ENCODE results near the gene ALKBH3. TPM values are rescaled to one million over a fixed set of nuclear protein-coding genes. Genes with fewer than 3 reads are reported as not detected.

ALKBH3 gene
- total and polyA plus RNA-seq, 2 of the 13 experiments (the other 11 are each of a cell fraction or from before 2014, with no cell fraction given): 17.8 to 36.1 TPM

DNA sequence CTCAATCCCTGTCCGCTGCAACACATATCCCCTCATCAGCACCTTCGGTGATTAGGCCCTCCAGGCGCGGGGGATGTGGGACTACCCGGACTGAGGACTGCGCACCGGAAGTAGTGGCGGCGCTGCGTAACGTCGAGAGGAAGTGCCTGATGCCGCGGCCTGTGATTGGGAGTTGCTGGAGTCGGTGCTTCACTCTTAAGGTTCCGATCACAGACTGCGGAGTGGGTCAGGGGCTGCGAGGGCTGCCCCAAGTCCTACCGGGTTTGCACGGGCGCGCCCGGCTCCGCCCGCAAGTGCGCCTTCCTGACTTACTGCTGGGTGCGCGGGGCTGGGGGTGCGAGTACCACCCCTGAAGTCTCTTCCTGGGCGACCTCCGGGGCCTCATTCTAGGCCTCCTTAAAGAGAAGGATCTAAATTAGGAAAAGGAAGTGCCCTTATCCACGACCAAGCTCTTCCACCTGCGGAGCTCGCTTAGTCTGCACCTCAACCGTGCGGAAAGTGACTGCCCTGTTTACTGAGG, at the start of gene ALKBH3 (continued):
- TF ChIP-seq, protein P1, sequence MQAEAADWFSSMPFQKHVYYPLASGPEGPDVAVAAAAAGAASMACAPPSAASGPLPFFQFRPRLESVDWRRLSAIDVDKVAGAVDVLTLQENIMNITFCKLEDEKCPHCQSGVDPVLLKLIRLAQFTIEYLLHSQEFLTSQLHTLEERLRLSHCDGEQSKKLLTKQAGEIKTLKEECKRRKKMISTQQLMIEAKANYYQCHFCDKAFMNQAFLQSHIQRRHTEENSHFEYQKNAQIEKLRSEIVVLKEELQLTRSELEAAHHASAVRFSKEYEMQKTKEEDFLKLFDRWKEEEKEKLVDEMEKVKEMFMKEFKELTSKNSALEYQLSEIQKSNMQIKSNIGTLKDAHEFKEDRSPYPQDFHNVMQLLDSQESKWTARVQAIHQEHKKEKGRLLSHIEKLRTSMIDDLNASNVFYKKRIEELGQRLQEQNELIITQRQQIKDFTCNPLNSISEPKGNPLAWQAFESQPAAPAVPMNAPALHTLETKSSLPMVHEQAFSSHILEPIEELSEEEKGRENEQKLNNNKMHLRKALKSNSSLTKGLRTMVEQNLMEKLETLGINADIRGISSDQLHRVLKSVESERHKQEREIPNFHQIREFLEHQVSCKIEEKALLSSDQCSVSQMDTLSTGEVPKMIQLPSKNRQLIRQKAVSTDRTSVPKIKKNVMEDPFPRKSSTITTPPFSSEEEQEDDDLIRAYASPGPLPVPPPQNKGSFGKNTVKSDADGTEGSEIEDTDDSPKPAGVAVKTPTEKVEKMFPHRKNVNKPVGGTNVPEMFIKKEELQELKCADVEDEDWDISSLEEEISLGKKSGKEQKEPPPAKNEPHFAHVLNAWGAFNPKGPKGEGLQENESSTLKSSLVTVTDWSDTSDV (CRISPR knock-in tag; IDR thresholded peaks at IDR 0.05): no peak
- TF ChIP-seq PTBP1 (IDR thresholded peaks at IDR 0.05; ENCODE audit: low read depth, low read length, poor library complexity, severe bottlenecking): peak; percentile 32
- peak; percentile 99 for TF ChIP-seq KAT8 (CRISPR knock-in tag; IDR thresholded peaks at IDR 0.05)
- TF ChIP-seq MTERF4 (CRISPR knock-in tag; IDR thresholded peaks at IDR 0.05): no peak
- TF ChIP-seq KLF6 (CRISPR knock-in tag; IDR thresholded peaks at IDR 0.05): 0 out of 2 replicates have a peak, but pooled peaks have one; percentile 43
- TF ChIP-seq, protein P2, sequence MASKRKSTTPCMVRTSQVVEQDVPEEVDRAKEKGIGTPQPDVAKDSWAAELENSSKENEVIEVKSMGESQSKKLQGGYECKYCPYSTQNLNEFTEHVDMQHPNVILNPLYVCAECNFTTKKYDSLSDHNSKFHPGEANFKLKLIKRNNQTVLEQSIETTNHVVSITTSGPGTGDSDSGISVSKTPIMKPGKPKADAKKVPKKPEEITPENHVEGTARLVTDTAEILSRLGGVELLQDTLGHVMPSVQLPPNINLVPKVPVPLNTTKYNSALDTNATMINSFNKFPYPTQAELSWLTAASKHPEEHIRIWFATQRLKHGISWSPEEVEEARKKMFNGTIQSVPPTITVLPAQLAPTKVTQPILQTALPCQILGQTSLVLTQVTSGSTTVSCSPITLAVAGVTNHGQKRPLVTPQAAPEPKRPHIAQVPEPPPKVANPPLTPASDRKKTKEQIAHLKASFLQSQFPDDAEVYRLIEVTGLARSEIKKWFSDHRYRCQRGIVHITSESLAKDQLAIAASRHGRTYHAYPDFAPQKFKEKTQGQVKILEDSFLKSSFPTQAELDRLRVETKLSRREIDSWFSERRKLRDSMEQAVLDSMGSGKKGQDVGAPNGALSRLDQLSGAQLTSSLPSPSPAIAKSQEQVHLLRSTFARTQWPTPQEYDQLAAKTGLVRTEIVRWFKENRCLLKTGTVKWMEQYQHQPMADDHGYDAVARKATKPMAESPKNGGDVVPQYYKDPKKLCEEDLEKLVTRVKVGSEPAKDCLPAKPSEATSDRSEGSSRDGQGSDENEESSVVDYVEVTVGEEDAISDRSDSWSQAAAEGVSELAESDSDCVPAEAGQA (IDR thresholded peaks at IDR 0.05; ENCODE audit: low read depth): peak; percentile 95
- TF ChIP-seq, protein P2 (CRISPR knock-in tag; IDR thresholded peaks at IDR 0.05; ENCODE audit: borderline replicate concordance): no peak
- peak; percentile 55; the same call in 1 of the 2 replicates for TF ChIP-seq NFKB2 (CRISPR knock-in tag; IDR thresholded peaks at IDR 0.05; ENCODE audit: borderline replicate concordance)
- TF ChIP-seq AHDC1 (CRISPR knock-in tag; IDR thresholded peaks at IDR 0.05; ENCODE audit: borderline replicate concordance): 0 out of 2 replicates have a peak, but pooled peaks have one; percentile 42
- TF ChIP-seq ZNF550 (CRISPR knock-in tag; IDR thresholded peaks at IDR 0.05; ENCODE audit: borderline replicate concordance): peak; percentile 80; the same call in 1 of the 2 replicates
- TF ChIP-seq, protein P3, sequence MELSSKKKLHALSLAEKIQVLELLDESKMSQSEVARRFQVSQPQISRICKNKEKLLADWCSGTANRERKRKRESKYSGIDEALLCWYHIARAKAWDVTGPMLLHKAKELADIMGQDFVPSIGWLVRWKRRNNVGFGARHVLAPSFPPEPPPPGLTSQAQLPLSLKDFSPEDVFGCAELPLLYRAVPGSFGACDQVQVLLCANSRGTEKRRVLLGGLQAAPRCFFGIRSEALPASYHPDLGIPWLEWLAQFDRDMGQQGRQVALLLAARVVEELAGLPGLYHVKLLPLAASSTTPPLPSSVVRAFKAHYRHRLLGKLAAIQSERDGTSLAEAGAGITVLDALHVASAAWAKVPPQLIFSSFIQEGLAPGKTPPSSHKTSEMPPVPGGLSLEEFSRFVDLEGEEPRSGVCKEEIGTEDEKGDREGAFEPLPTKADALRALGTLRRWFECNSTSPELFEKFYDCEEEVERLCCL (CRISPR knock-in tag; IDR thresholded peaks at IDR 0.05; ENCODE audit: borderline replicate concordance): 0 out of 2 replicates have a peak, but pooled peaks have one; percentile 47
